Hematopoietic multipotent progenitor cell treated with erythropoietin and hydrocortisone succinate and interleukin-3 and kit ligand, for 6 days (in vitro differentiated cells): ENCODE measurements around the gene RBM5.

Experiments used
- DNase-seq: peaks from one replicate; pipeline ENCODE4 v3.0.0-alpha.2; 2015

The RBM5 gene

DNA sequence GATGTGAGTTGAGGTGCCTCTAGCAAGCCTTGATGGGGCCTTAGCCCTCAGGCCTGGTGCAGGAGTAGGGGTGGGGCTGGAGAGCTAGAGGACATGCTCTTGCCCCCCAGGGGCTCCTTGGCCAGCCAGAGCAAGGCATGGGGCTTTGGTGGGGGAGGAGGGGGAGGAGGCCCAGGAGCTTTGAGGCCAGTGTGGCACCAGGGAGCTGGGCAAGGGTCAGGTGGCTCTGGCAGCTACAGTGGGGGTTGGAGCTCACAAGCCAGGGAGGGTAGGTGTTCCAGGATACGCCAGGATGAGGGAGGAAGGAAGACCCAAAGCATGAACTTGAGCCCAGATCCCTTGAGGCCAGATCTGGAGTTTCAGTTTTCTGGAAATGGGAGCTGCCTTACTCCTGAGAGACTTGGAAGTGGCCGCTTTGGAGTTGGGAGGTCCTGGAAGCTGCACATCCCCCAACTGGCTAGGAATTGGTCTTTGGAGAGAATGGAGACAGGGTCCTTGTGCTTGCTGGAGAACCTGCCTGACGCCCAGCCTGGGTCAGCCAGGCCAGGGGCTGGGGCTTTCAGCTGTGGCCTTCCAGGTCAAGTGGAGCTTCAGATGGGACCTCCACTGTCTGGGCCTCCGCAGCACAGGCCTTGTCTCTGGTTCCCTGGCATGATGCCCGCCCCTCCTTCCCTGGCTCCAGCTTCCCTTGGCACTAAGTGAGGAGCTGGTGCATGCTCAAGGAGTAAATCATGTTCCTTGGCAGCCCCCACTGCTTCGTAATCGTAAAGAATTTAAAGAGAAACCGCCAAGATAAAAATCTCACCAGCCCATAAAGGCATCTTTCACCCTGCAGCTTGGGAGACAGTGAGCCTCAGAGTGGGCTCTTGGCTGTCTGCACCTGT is 75.1 kb downstream of the RBM5 start:
- no peak for DNase-seq

DNA sequence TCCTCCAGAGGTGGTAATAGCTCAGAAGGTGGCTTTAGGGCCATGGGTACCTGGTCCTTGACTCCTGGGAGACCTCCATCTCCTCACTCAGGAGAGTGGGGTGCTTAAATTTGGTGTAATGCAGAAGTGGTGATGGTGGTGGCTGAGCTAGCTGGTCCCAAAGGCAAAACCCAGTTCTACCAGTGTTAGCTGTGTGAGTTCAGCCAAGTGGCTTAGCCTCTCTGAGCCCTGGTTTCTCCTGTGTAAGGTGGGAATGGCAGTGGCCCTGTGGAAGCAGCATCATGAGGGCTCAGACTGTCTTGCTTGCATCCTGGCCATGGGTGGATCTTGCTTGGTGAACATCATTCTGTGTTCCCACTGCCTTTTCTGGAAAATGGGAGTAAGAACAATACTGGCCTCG is 75.8 kb downstream of the RBM5 start:
- no peak for DNase-seq

DNA sequence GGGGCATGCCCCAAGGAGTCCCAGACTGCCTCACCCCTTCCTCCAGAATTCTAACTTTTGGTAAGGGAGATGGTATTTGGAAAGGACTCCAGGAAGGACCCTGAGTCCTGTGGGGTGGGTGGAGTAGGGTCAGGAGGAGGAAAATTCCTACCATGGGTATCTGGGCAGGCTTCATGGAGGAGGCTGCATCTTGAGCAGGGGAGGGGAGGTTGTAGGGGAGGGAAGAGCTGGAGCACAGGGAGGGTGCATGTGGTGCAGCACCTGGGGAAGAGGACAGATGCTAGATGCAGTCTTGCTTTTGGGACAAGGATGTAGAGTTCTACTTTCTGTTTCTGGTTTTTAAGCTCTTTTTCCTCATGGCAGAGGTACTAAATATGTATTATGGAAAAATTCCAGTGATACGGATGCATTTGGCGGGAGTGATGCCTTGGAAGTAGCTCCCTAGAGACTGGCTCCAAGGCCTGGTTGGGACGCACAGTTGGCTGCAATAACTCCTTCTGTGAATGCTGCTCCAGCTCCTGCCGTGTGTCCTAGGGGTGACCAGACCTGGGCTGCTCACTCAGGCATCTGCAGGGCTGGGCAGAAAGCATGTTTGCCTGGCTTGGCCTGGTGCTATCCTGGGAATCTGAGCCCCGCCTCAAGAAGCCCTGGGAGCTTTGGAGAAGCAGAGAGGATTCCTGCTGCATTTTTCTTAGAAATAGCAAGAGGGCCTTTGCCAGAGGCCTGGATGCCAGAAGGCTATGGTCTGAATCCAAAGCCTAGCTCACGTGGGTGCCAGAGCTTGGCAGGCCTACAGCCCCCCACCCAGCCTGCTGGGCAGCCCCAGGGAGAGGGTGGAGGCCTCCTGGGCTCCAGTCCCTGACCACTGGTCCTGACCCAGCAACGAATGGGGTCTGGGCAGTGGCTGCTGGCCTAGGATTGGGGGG is 76.5 kb downstream of the RBM5 start:
- no peak for DNase-seq

DNA sequence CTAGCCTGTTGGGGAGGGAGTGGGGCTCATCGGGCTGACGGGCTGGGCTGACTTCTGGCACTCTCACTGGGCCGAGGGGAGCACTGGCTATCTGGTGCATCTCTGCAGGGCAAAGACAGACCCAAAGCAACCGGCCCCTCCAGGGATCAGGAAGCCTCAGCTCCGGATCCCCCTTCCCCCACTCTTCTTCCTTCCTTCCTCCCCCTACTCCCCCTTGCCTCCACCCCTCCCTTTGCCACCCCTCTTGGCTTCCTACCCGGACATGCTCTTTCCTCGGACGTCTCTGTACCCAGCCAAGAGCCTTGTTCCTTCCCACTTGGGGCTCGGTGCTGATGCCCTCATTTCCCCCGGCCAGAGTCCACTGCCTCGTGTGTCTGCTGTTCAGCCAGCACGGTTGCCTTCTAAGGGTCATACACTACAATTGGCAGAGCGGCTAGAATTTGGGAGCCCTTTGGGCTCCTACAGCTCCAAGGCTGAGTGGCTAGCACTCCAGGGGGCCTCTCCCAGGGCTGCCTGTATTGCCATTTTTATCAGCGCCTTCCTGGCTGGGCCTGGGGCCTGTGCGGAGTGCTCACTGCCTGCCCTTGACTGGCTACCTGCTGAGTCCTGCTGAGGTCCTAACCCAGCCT is 77.3 kb downstream of the RBM5 start:
- no peak for DNase-seq

DNA sequence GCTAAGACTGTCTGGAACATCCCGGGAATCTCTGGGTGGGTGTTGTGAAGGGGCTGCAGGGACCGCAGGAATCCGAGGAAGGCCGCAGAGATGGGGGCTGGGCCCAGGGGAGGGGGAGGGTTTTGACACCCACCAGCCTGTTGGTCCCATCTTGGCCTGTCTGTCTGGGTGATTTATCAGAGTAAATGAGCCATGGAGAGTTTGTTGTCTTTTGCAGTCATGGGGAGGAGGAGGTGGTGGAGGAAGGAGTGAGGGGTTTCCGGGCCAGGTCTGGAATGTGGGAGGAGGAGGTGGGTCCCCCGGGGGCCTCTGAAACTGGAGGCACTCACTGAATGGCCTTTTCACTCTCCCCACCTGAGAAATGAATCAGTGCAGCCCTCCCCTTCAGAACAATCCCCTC is 77.9 kb downstream of the RBM5 start:
- no peak for DNase-seq

DNA sequence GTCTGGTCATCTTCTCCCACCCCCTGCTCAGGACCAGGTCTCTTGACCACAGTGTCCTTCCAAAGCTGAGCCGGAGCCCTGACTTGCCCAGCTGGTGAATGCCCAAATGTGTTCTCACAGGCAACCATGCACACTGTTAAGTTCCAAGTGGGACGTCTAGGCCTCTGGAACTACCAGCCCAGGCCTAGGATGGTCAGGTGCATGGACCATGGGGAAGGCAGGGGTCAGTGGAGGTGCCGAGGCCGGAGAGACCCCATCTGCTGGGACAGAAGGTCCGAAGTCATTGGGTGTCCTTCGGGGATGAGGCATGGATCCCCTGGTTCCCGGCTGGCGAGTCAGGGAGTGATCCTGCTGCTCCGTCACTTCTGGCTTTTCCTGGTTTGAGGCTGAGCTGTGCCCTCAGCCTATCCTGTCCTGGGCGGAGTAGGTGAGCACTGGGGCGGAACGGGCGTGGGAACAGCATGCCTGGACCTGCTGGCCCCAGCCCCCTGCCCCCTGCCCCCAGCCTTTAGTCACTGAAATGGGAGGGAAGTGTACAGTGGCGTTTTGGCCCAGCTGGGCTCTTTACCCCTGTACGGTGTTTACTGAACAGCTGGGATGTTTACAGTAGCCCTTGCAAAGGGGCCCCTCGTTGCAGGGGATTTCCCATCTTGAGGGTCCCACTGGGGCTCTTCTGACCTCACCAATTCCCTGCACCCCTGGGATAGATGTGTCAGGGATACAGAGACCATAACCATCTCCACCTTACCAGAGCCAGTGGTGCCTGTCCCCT is 78.5 kb downstream of the RBM5 start:
- DNase-seq = no peak

DNA sequence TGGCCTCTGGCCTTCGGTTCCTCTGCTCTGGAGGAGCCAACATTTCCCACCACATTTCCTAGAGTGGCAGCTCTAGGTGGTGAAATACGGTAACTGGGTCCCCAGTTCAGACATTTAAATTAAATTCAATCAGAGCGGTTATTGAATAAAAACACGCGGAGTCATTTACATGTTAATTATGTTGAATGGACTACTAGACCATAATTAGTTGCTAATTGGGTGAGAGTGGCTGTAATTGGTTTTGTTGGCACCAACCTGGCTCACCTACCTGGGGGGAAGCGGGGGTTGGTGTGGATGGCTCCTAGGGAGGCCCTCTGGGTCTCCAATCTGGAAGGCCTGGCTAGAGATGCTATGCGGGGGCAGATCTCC is 79.1 kb downstream of the RBM5 start:
- no peak for DNase-seq

DNA sequence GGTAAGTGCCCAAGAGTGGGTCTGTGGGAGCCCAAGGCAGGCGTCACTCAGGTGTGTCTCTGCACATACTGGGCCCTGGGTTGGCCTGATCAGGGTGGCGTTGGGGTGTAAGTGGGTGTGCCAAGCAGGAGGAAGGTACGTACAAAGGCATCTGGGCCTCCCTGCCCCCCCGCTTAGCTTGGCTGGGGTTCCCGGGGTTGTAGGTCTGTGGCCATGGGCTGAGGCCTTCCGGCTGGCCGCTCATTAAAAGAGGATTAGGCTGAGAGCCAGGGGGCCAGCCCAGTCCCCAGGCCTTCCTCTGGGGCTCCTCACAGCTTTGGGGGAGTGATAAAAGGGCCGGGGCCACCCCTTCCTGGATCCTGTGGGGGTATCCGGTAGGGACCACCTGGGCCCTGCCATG is 79.7 kb downstream of the RBM5 start:
- no peak for DNase-seq
